Measurements from ENCODE around the gene PPP1R1C.

GRCh38 chr2:182080493-182080892, 94.8 kb downstream of the PPP1R1C start:
- TF ChIP-seq POLR2A (IDR thresholded peaks at IDR 0.05; ENCODE audit: low read depth, low read length) (no peak), TAF1 (IDR thresholded peaks at IDR 0.05; ENCODE audit: borderline replicate concordance, low read depth, low read length) (no peak), POLR2AphosphoS5 (IDR thresholded peaks at IDR 0.05; ENCODE audit: low read depth, low read length) (no peak)

All from GM12892 (cell line).